Measurements from ENCODE around the gene ITPKC. TPM values are rescaled to one million over a fixed set of nuclear protein-coding genes. Genes with fewer than 3 reads are reported as not detected.

The ITPKC gene
- total RNA-seq, 1 donor from 2014 or later: 8.6 TPM

GRCh38 chr19:40685016-40685526, 31.8 kb upstream of the ITPKC start:
- Mint-ChIP-seq H3K4me3 (no peak overlapping the region), H3K36me3 (ENCODE audit: low read depth) (peaks cover 26% of the 10 kb centered on the region), H3K27me3 (no peaks in the 10 kb centered on the region), H3K9me3 (no peaks in the 10 kb centered on the region), H3K4me1 (no peaks in the 10 kb centered on the region), H3K27ac (no peak overlapping the region)
- DNase-seq: no peak
- intact Hi-C loops (cut with micrococcal nuclease): no loop called here

- no peaks in the 10 kb centered on the region for H3K27me3 Mint-ChIP-seq
- no peak overlapping the region for H3K27ac Mint-ChIP-seq
- no peak overlapping the region for H3K4me3 Mint-ChIP-seq
- H3K9me3 Mint-ChIP-seq: no peaks in the 10 kb centered on the region
- DNase-seq: no peak
- intact Hi-C loops (cut with micrococcal nuclease): no loop called here
- H3K4me1 Mint-ChIP-seq: no peaks in the 10 kb centered on the region
- H3K36me3 Mint-ChIP-seq (ENCODE audit: low read depth): peaks cover 26% of the 10 kb centered on the region
Measured at GRCh38 chr19:40685563-40685962, 31.3 kb upstream of the ITPKC start.

DNA sequence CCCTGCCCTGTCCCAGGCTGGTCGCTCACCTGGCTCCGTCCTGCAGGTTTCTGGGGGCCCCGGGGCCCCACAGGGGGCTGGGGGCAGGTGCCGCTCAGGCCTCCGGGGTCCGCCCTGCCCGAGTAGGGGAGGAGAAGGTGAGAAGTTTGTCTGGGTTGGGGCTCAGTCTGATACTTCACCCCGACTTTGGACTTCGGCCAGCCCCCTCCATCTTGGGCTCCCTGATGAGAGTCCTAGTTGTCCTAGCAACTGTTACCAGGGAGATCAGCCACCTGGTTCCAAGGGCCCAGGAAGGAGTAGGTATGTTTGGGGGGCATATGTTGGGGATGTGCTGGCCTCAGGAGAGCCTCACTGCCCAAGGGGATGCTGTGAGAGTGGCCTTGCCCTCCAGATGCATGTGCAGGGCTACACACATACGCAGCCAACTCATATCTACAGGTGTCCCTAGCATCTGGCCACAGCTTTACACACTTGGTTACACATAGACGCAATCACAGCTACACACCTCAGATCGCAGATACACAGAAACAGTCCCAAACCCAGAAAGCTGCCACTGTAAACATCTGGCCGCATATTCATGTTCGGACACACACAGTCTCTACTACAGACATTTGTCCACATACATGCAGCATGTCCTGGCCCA, 29.9 kb upstream of the ITPKC start:
- peaks cover 20% of the 10 kb centered on the region for H3K36me3 Mint-ChIP-seq (ENCODE audit: low read depth)
- no peaks in the 10 kb centered on the region for H3K27me3 Mint-ChIP-seq
- peaks cover 2% of the 10 kb centered on the region for H3K4me1 Mint-ChIP-seq
- DNase-seq: no peak
- no peak overlapping the region for H3K4me3 Mint-ChIP-seq
- intact Hi-C loops (cut with micrococcal nuclease): no loop called here
- no peaks in the 10 kb centered on the region for H3K9me3 Mint-ChIP-seq
- H3K27ac Mint-ChIP-seq: no peak overlapping the region

- Mint-ChIP-seq H3K27me3 (no peaks in the 10 kb centered on the region), H3K27ac (no peak overlapping the region), H3K4me1 (peaks cover 4% of the 10 kb centered on the region), H3K4me3 (no peak overlapping the region), H3K36me3 (ENCODE audit: low read depth) (peaks cover 23% of the 10 kb centered on the region), H3K9me3 (no peaks in the 10 kb centered on the region)
- intact Hi-C loops (cut with micrococcal nuclease): no loop called here
- DNase-seq: no peak
Measured at GRCh38 chr19:40687525-40688016, 29.3 kb upstream of the ITPKC start.

DNA sequence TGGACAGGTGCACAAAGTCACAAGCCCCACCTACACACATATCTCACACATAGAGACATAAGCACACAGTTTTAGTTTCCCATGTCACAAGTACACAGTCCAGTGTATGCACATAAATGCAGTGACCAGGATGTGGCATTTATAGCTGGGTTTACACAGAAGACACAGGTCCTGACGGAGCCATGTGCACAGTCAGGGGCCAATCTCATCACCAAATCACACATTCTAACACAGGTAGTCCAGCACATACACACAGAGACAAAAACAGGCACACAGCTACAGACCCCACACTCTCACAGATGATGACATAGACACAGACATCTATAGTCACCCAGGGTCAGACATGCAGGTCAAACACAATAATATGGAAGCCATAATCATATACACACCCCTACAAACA, 28.6 kb upstream of the ITPKC start:
- peaks cover 4% of the 10 kb centered on the region for H3K4me1 Mint-ChIP-seq

DNA sequence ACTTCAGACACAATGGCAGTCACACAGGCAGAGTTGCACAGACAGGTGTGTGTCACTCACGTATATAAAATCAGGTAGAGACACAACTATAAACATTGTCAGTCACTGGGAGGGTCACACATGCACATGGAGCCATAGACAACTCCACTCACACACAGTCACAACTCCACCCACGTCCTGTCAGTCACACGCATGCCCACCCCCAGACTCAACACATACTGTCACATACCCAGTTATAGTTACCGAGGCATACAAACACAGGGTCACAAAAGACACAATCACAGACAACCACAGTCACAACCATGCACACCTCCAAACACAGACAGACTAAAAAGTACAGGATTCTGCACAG, 27.9 kb upstream of the ITPKC start:
- H3K4me1 Mint-ChIP-seq: peaks cover 4% of the 10 kb centered on the region
- intact Hi-C loops (cut with micrococcal nuclease): no loop called here
- H3K27me3 Mint-ChIP-seq: no peaks in the 10 kb centered on the region
- peaks cover 21% of the 10 kb centered on the region for H3K36me3 Mint-ChIP-seq (ENCODE audit: low read depth)
- no peaks in the 10 kb centered on the region for H3K9me3 Mint-ChIP-seq
- H3K27ac Mint-ChIP-seq: no peak overlapping the region
- no peak for DNase-seq
- H3K4me3 Mint-ChIP-seq: no peak overlapping the region

More for the DNA sequence above, 28.6 kb upstream of the ITPKC start:
- intact Hi-C loops (cut with micrococcal nuclease): no loop called here
- Mint-ChIP-seq H3K27ac (no peak overlapping the region), H3K27me3 (no peaks in the 10 kb centered on the region), H3K36me3 (ENCODE audit: low read depth) (peaks cover 21% of the 10 kb centered on the region), H3K4me3 (no peak overlapping the region), H3K9me3 (no peaks in the 10 kb centered on the region)
- DNase-seq: no peak

DNA sequence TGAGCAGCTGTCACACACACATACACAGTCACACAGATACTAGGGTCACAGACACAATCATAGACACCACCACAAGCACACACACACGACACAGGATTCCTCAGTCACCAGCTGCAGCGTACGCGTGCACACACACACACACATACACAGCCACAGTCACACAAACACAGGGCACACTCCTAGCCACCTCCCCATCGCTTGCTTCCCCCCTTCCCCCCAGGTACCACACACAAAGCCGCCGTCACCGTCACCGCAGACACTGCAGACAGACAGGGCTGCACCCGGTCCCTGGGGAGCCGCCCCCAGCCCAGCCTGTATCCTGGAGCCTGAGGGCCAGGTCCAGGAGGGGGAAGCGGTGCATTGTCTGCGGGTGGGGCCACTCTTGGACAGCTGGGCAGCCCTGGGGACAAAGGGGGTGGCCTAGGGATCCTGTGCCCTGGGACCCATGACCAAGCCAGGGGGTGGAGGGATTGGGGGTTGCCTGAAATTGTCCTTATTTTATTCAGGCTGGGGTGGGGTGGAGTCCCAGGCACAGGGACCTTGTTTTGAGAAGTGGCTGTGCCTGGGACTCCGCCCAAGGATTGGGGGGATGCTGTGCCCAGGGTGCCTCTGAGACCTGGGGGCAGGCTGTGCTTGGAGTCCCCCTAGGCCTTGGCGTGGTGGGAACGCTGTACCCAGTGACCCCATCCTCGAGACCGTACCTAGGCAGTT, 27.4 kb upstream of the ITPKC start:
- H3K36me3 Mint-ChIP-seq (ENCODE audit: low read depth): peaks cover 21% of the 10 kb centered on the region
- H3K4me1 Mint-ChIP-seq: peaks cover 4% of the 10 kb centered on the region
- peak overlapping the region; percentile 56 for H3K4me3 Mint-ChIP-seq
- intact Hi-C loops (cut with micrococcal nuclease): loop anchor here (1.0 kb wide), 1 partner anchor 26 kb away; no protein-coding TSS in a partner anchor
- DNase-seq: no peak
- H3K27me3 Mint-ChIP-seq: no peaks in the 10 kb centered on the region
- H3K9me3 Mint-ChIP-seq: no peaks in the 10 kb centered on the region
- H3K27ac Mint-ChIP-seq: no peak overlapping the region

DNA sequence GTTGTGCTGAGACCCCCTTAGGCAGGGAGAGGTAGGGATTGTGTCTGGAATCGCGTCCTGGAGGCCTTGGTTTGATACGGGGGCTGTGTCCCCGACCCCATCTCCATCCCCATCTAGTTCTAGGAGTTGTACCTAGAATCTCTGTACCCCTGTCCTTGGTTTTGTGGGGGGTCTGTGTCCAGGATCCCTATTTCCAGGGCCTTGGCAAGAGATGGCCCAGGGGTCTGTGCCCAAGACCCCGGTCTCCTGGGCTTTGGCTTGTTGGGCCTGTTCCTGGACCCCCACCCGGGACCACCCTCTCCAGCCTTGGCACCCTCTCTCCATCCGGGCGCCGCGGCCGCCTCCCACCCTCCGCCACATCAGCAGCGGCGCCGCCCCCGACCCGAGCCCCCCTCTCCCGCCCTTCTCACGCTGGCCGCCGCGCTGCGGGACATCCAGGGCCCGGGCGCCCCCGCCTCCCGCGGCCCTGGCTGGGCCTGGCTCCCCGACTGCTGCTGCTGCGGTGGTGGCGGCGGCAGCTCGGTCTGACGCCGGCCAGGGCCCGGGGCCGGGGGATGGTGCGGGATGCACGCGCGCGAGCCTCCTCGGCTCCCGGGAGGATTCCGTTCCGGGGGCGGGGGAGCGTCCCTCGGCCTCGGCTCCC, 26.7 kb upstream of the ITPKC start, which contains the start of gene NUMBL:
TSS of gene NUMBL (minus strand) at position 602 of the 643 bp plus-strand sequence. CDS start at position 434, 168 bp downstream.
- intact Hi-C loops (cut with micrococcal nuclease): loop anchor here (1.0 kb wide), 1 partner anchor 27 kb away; no protein-coding TSS in a partner anchor
- Mint-ChIP-seq H3K27me3 (no peaks in the 10 kb centered on the region), H3K4me3 (peak within 1 kb of the TSS; percentile 91), H3K27ac (peak within 1 kb of the TSS; percentile 94), H3K9me3 (no peaks in the 10 kb centered on the region), H3K36me3 (ENCODE audit: low read depth) (peaks cover 18% of the 10 kb centered on the region), H3K4me1 (peaks cover 4% of the 10 kb centered on the region)
- DNase-seq: no peak

DNA sequence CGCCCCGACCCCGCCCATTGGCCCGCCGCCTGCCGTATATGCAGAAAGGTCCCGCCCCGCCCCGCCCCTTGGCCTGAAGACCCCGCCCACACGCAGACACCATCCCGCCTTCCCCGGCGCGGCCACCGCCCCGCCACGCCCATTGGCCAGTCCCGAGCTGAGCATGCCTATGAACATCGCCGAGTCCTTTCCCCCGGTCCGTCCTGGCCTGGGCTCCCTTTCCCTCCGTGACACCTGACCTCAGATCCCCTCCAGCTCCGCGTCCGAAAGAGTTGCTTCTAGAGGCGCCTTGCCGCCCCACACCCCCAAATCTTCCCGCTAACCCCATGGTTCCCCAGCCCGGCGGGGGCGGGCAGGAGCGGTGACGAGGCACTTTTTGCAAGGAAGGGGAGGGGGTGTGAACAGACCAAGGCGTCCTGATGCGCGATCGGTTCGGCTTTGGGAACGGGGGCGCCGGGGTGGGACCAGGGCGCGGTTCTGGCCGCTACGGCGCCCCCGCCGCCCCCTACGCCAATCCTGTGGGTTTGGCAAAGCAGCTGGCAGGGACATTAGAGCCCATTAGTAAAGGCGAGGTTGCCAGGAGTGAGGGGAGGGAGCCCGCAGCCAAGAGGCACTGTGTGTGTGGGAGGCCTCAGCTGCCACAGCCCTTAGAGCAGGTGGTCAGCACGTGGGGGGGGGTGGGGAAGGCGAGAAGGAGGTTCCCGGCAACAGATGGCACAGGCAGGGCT, 26.1 kb upstream of the ITPKC start:
- H3K4me3 Mint-ChIP-seq: peak overlapping the region; percentile 91
- no peaks in the 10 kb centered on the region for H3K9me3 Mint-ChIP-seq
- intact Hi-C loops (cut with micrococcal nuclease): loop anchor here (1.0 kb wide), 3 partner anchors 24 to 60 kb away; partner anchors contain the start of gene SNRPA

DNA sequence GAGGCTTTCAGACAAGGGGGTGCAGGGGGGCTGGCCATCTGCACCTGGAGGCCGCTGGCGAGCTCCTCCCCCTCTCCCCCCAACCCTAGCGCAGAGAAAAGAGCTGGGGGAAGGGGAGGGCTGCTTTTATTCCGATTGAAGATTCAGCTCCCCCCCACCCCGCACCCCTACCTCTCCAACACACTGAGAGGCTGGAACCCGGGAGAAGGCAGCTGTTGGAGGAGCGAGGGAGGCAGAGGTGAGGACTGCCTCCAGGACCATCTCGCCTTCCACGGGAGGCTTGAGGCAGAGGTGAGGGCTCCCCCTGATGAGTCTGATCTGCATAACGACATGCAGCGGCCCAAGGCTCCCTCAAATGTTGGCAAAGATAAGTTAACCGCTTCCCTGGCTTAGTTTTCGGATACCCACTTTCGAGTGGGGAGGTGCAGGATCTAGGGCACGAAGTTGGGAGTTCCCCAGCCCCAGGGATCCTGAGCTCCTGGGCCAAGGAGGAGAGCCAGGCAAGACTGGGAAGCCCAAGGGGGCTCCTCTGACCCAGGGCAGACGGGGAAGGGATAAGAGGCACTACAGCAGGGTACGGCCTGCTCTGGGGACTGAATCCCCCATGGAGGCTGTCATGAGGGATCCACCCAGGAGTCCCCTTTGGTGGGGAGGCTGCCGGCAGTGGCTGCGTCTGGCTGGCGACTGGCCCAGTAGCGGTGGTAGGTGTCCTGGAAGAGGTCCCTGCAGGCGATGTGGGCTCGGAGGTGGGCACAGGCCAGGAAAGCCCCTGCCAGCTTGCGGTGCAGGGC, 25.3 kb upstream of the ITPKC start:
- peaks cover 4% of the 10 kb centered on the region for H3K4me1 Mint-ChIP-seq
- H3K4me3 Mint-ChIP-seq: peak overlapping the region; percentile 91
- H3K36me3 Mint-ChIP-seq (ENCODE audit: low read depth): peaks cover 8% of the 10 kb centered on the region
- H3K27ac Mint-ChIP-seq: peak overlapping the region; percentile 94
- intact Hi-C loops (cut with micrococcal nuclease): loop anchor here (1.0 kb wide), 2 partner anchors 24 to 60 kb away; partner anchors contain the start of gene SNRPA
- peak; percentile 64 for DNase-seq
- no peaks in the 10 kb centered on the region for H3K9me3 Mint-ChIP-seq
- no peaks in the 10 kb centered on the region for H3K27me3 Mint-ChIP-seq

More for the DNA sequence above, 26.1 kb upstream of the ITPKC start:
- peak; percentile 95 for DNase-seq
- H3K36me3 Mint-ChIP-seq (ENCODE audit: low read depth): peaks cover 11% of the 10 kb centered on the region
- H3K4me1 Mint-ChIP-seq: peaks cover 4% of the 10 kb centered on the region
- no peaks in the 10 kb centered on the region for H3K27me3 Mint-ChIP-seq
- H3K27ac Mint-ChIP-seq: peak overlapping the region; percentile 94

DNA sequence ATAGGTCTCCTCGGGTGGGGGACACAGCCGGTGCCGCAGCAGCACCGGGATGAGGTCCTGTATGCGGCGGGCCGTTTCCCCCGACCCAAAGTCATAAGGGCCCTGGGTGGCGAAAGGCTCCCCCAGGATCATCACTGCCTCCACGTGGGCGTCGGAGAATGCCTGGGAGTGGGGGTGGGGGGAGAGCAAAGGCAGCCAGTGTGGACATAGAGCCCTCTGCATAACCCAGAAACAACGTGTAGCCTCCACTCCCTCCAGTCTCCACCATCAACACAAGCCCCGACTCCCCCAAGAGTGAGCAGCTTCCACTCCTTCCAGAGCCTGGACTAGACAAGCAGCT, 24.7 kb upstream of the ITPKC start:
- H3K4me3 Mint-ChIP-seq: no peak overlapping the region
- intact Hi-C loops (cut with micrococcal nuclease): no loop called here

GRCh38 chr19:40693150-40693788, 23.6 kb upstream of the ITPKC start:
- H3K27ac Mint-ChIP-seq: no peak overlapping the region
- no peak overlapping the region for H3K4me3 Mint-ChIP-seq
- peaks cover 8% of the 10 kb centered on the region for H3K36me3 Mint-ChIP-seq (ENCODE audit: low read depth)
- intact Hi-C loops (cut with micrococcal nuclease): no loop called here
- no peak for DNase-seq
- no peaks in the 10 kb centered on the region for H3K9me3 Mint-ChIP-seq
- no peaks in the 10 kb centered on the region for H3K27me3 Mint-ChIP-seq
- peaks cover 4% of the 10 kb centered on the region for H3K4me1 Mint-ChIP-seq

More for the DNA sequence above, 24.7 kb upstream of the ITPKC start:
- Mint-ChIP-seq H3K27ac (peak overlapping the region; percentile 59), H3K4me1 (peaks cover 4% of the 10 kb centered on the region), H3K27me3 (no peaks in the 10 kb centered on the region), H3K9me3 (no peaks in the 10 kb centered on the region), H3K36me3 (ENCODE audit: low read depth) (peaks cover 8% of the 10 kb centered on the region)
- DNase-seq: no peak
